Measurements from ENCODE around the gene CRYGC.

- TF ChIP-seq, protein P1, sequence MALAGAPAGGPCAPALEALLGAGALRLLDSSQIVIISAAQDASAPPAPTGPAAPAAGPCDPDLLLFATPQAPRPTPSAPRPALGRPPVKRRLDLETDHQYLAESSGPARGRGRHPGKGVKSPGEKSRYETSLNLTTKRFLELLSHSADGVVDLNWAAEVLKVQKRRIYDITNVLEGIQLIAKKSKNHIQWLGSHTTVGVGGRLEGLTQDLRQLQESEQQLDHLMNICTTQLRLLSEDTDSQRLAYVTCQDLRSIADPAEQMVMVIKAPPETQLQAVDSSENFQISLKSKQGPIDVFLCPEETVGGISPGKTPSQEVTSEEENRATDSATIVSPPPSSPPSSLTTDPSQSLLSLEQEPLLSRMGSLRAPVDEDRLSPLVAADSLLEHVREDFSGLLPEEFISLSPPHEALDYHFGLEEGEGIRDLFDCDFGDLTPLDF (CRISPR knock-in tag; IDR thresholded peaks at IDR 0.05) = no peak
- TF ChIP-seq ZNF263 (CRISPR knock-in tag; IDR thresholded peaks at IDR 0.05) (no peak), ZMAT3 (CRISPR knock-in tag; conservative IDR thresholded peaks at IDR 0.05) (no peak), PBX3 (CRISPR knock-in tag; IDR thresholded peaks at IDR 0.05; ENCODE audit: borderline replicate concordance) (no peak), SIN3A (IDR thresholded peaks at IDR 0.05; ENCODE audit: borderline replicate concordance, low read depth, low read length) (no peak), ZFP1 (CRISPR knock-in tag; IDR thresholded peaks at IDR 0.05) (no peak), NBN (conservative IDR thresholded peaks at IDR 0.05) (no peak), ZNF124 (CRISPR knock-in tag; IDR thresholded peaks at IDR 0.05) (no peak), ZNF777 (CRISPR knock-in tag; IDR thresholded peaks at IDR 0.05) (no peak), SMC3 (IDR thresholded peaks at IDR 0.05; ENCODE audit: low read length) (no peak), CHD4 (IDR thresholded peaks at IDR 0.05; ENCODE audit: borderline replicate concordance, low read length) (no peak)
Observed at GRCh38 chr2:208147759-208148158, 18.1 kb upstream of the CRYGC start.

All from HepG2 (cell line).